H9 (cell line): Measurements from ENCODE around the gene HTATIP2. TPM values are rescaled to one million over a fixed set of nuclear protein-coding genes. Genes with fewer than 3 reads are reported as not detected.
A peak's percentile ranks its signal among the peaks of the same experiment; 100 is the strongest.

Source experiments
- DNase-seq: peaks from one replicate; pipeline ENCODE4 v3.0.0-alpha.2; 2017
- H2AFZ ChIP-seq: one replicate; pipeline ENCODE4 v1.6.1; 2013; ENCODE audit warnings: mild to moderate bottlenecking, low read length, control low read depth, moderate library complexity
- H2AK5ac ChIP-seq: 2 replicates; pipeline ENCODE4 v1.6.1; 2013; ENCODE audit warnings: low read length, control low read depth, mixed read lengths; ENCODE audit not compliant: insufficient read length
- H2BK120ac ChIP-seq: one replicate; pipeline ENCODE4 v1.6.1; 2013; ENCODE audit warnings: low read depth, mild to moderate bottlenecking, low read length, control low read depth, inconsistent platforms; ENCODE audit not compliant: poor library complexity, severe bottlenecking
- H2BK12ac ChIP-seq: 2 replicates; pipeline ENCODE4 v1.6.1; 2013; ENCODE audit warnings: low read length, control low read depth, mixed read lengths, low read depth; ENCODE audit not compliant: insufficient read length
- H2BK15ac ChIP-seq: 2 replicates; pipeline ENCODE4 v1.6.1; 2013; ENCODE audit warnings: low read depth, low read length, control low read depth
- H2BK20ac ChIP-seq: one replicate; pipeline ENCODE4 v1.6.1; 2013; ENCODE audit warnings: low read depth, mild to moderate bottlenecking, low read length, control low read depth, inconsistent platforms; ENCODE audit not compliant: poor library complexity, severe bottlenecking
- H2BK5ac ChIP-seq: 2 replicates; pipeline ENCODE4 v1.6.1; 2013; ENCODE audit warnings: low read length, control low read depth, mixed read lengths; ENCODE audit not compliant: insufficient read length
- H3K14ac ChIP-seq: 2 replicates; pipeline ENCODE4 v1.6.1; 2013; ENCODE audit warnings: low read length, control low read depth; ENCODE audit not compliant: insufficient read depth
- H3K18ac ChIP-seq: 2 replicates; pipeline ENCODE4 v1.6.1; 2013; ENCODE audit warnings: low read depth, mild to moderate bottlenecking, mixed read lengths, low read length, control low read depth; ENCODE audit not compliant: insufficient read length
- H3K23ac ChIP-seq: 2 replicates; pipeline ENCODE4 v1.6.1; 2013; ENCODE audit warnings: low read length, control low read depth, mixed read lengths, low read depth; ENCODE audit not compliant: insufficient read length
- H3K23me2 ChIP-seq: 2 replicates; pipeline ENCODE4 v1.6.1; 2013; ENCODE audit warnings: low read depth, mild to moderate bottlenecking, mixed read lengths, low read length, control low read depth; ENCODE audit not compliant: insufficient read length, poor library complexity, severe bottlenecking
- H3K27ac ChIP-seq: 2 replicates; pipeline ENCODE4 v1.5.1; 2013; ENCODE audit warnings: low read length, control low read depth, mixed read lengths, low read depth; ENCODE audit not compliant: insufficient read length
- H3K27me3 ChIP-seq: 2 replicates; pipeline ENCODE4 v1.6.1; 2013; ENCODE audit warnings: low read length, control low read depth, inconsistent platforms; ENCODE audit not compliant: insufficient read depth
- H3K4ac ChIP-seq: 2 replicates; pipeline ENCODE4 v1.6.1; 2013; ENCODE audit warnings: low read depth, mild to moderate bottlenecking, control low read depth, inconsistent platforms, low read length, moderate library complexity
- H3K4me1 ChIP-seq: 2 replicates; pipeline ENCODE4 v1.6.1; 2013; ENCODE audit warnings: low read length, control low read depth, inconsistent platforms; ENCODE audit not compliant: insufficient read depth
- H3K4me2 ChIP-seq: 2 replicates; pipeline ENCODE4 v1.6.1; 2013; ENCODE audit warnings: low read length, control low read depth, mixed read lengths; ENCODE audit not compliant: insufficient read length, insufficient read depth
- H3K56ac ChIP-seq: 2 replicates; pipeline ENCODE4 v1.6.1; 2013; ENCODE audit warnings: low read depth, mild to moderate bottlenecking, mixed read lengths, low read length, control low read depth; ENCODE audit not compliant: insufficient read length
- H3K79me1 ChIP-seq: 2 replicates; pipeline ENCODE4 v1.6.1; 2013; ENCODE audit warnings: low read depth, mild to moderate bottlenecking, moderate library complexity, low read length, control low read depth, inconsistent platforms; ENCODE audit not compliant: insufficient read depth, poor library complexity, severe bottlenecking
- H3K79me2 ChIP-seq: 2 replicates; pipeline ENCODE4 v1.6.1; 2013; ENCODE audit warnings: low read length, control low read depth, inconsistent platforms; ENCODE audit not compliant: insufficient read depth
- H3K9ac ChIP-seq: 2 replicates; pipeline ENCODE4 v1.6.1; 2013; ENCODE audit warnings: low read length, control low read depth, mixed read lengths; ENCODE audit not compliant: insufficient read length; ENCODE audit errors: extremely low read depth
- H3K9me3 ChIP-seq: one replicate; pipeline ENCODE4 v1.6.1; 2013; ENCODE audit warnings: low read depth, low read length, inconsistent platforms; ENCODE audit not compliant: control insufficient read depth
- H3T11ph ChIP-seq: one replicate; pipeline ENCODE4 v1.6.1; 2013; ENCODE audit warnings: mild to moderate bottlenecking, low read length, control low read depth, inconsistent platforms
- H4K20me1 ChIP-seq: one replicate; pipeline ENCODE4 v1.6.1; 2013; ENCODE audit not compliant: control insufficient read depth, insufficient read length, insufficient read depth
- H4K5ac ChIP-seq: 2 replicates; pipeline ENCODE4 v1.6.1; 2013; ENCODE audit warnings: low read depth, mild to moderate bottlenecking, mixed read lengths, low read length, control low read depth; ENCODE audit not compliant: insufficient read length
- H4K8ac ChIP-seq: replicated peaks from 2 replicates; pipeline ENCODE4 v1.6.1; 2013; ENCODE audit warnings: low read length, control low read depth, mixed read lengths, low read depth; ENCODE audit not compliant: insufficient read length
- H4K91ac ChIP-seq: 2 replicates; pipeline ENCODE4 v1.6.1; 2013; ENCODE audit warnings: low read depth, mild to moderate bottlenecking, moderate library complexity, mixed read lengths, low read length, control low read depth; ENCODE audit not compliant: insufficient read length
- H3K27ac Mint-ChIP-seq, 3 experiments: 2 replicates in 2 of 3; 3 replicates in 1 of 3; pipeline ENCODE4 v1.8.0; 2020 to 2021; ENCODE audit warnings: mixed read lengths in 3 of 3, mild to moderate bottlenecking in 1 of 3, moderate library complexity in 1 of 3
- H3K27me3 Mint-ChIP-seq: 2 replicates; pipeline ENCODE4 v1.8.0; 2021; ENCODE audit warnings: low read depth, mild to moderate bottlenecking, moderate library complexity, mixed read lengths
- H3K36me3 Mint-ChIP-seq, 3 experiments: 2 replicates in 2 of 3; 3 replicates in 1 of 3; pipeline ENCODE4 v1.8.0; 2020 to 2021; ENCODE audit warnings: low read depth in 3 of 3, mixed read lengths in 3 of 3; ENCODE audit not compliant: insufficient read depth in 1 of 3
- H3K4me1 Mint-ChIP-seq, 2 experiments: 2 replicates each; pipeline ENCODE4 v1.8.0; 2020; ENCODE audit warnings: mixed read lengths in 2 of 2
- H3K4me3 Mint-ChIP-seq, 2 experiments: 2 replicates in 1 of 2; 3 replicates in 1 of 2; pipeline ENCODE4 v1.8.0; 2020 to 2021; ENCODE audit warnings: mild to moderate bottlenecking in 2 of 2, mixed read lengths in 2 of 2, moderate library complexity in 1 of 2
- H3K9me3 Mint-ChIP-seq, 2 experiments: 2 replicates in 1 of 2; 3 replicates in 1 of 2; pipeline ENCODE4 v1.8.0; 2020; ENCODE audit warnings: mild to moderate bottlenecking in 2 of 2, mixed read lengths in 2 of 2, moderate library complexity in 1 of 2
- CTCF ChIP-seq: fragments of 200-600 bp; sonication (generic); conservative IDR thresholded peaks from 3 replicates; pipeline ENCODE4 v1.8.0; 2021; ENCODE audit warnings: antibody characterized with exemption, mild to moderate bottlenecking
- WGBS: extraction: QIAGEN DNeasy Blood & Tissue Kit; methylation state at CpG from one replicate; pipeline ENCODE4 v1.1.7; 2013; ENCODE audit warnings: missing lambda C conversion rate, low lambda C conversion rate, mixed read lengths; ENCODE audit not compliant: insufficient read length; ENCODE audit errors: extremely low coverage; 5-methylcytosine and 5-hydroxymethylcytosine counted together
- total RNA-seq: library from RNA; stranded (reverse); gene quantifications from 2 replicates; pipeline ENCODE4 v1.2.1, GENCODE V29; 2021

The HTATIP2 gene
- total RNA-seq, 1 experiment from 2014 or later: 32.8 TPM

GRCh38 chr11:20421946-20422345 lies 58.4 kb downstream of the HTATIP2 start:
- DNase-seq: no peak
- no peak overlapping the region for H4K8ac ChIP-seq
- Mint-ChIP-seq H3K36me3 (peaks cover 4 to 12% (median 8%) of the 10 kb centered on the region in 3 experiments; a peak in 5 of 7 replicates), H3K27ac (peak overlapping the region in 1 of 3 experiments; percentile 26; a peak in 1 of 7 replicates), H3K9me3 (no peaks in the 10 kb centered on the region), H3K4me1 (no peaks in the 10 kb centered on the region; a peak in 1 of 4 replicates), H3K27me3 (no peaks in the 10 kb centered on the region), H3K4me3 (no peak overlapping the region)
- H2BK12ac ChIP-seq: no peak overlapping the region
- no peaks in the 10 kb centered on the region for H4K20me1 ChIP-seq
- no peak overlapping the region for H2AK5ac ChIP-seq
- H3K9me3 ChIP-seq: no peaks in the 10 kb centered on the region
- no peak overlapping the region for H3K23ac ChIP-seq
- H3K27me3 ChIP-seq: no peaks in the 10 kb centered on the region
- H3K79me2 ChIP-seq: no peaks in the 10 kb centered on the region
- H3T11ph ChIP-seq: no peak overlapping the region
- no peak overlapping the region for H2AFZ ChIP-seq
- H3K4me1 ChIP-seq: no peaks in the 10 kb centered on the region
- H3K9ac ChIP-seq: no peak overlapping the region
- no peak overlapping the region for H2BK120ac ChIP-seq
- H2BK5ac ChIP-seq: no peak overlapping the region
- H3K18ac ChIP-seq: no peak overlapping the region
- no peak overlapping the region for H3K27ac ChIP-seq
- no peak overlapping the region for H4K5ac ChIP-seq
- H3K4ac ChIP-seq: no peak overlapping the region
- H3K79me1 ChIP-seq: no peaks in the 10 kb centered on the region
- H3K23me2 ChIP-seq: no peaks in the 10 kb centered on the region
- TF ChIP-seq CTCF: no peak
- no peak overlapping the region for H3K14ac ChIP-seq
- no peak overlapping the region for H3K4me2 ChIP-seq
- no peak overlapping the region for H4K91ac ChIP-seq
- no peak overlapping the region for H2BK20ac ChIP-seq
- no peak overlapping the region for H3K56ac ChIP-seq
- H2BK15ac ChIP-seq: no peak overlapping the region
- WGBS: no CpG with 5 or more reads among the region's 2 CpGs
